BE2C (cell line): ENCODE measurements around the gene LIPC.

Experiments used
- DNase-seq: peaks from one replicate; pipeline ENCODE4 v3.0.0-alpha.2; 2020
- H3K27me3 ChIP-seq: fragments of 250-450 bp; sonication (Bioruptor Pico); 2 replicates; pipeline ENCODE4 v1.5.1; 2020; ENCODE audit warnings: mild to moderate bottlenecking
- H3K36me3 ChIP-seq: fragments of 250-450 bp; sonication (Bioruptor Pico); 2 replicates; pipeline ENCODE4 v1.5.1; 2020; ENCODE audit warnings: mild to moderate bottlenecking
- H3K4me1 ChIP-seq: fragments of 250-450 bp; sonication (Bioruptor Pico); 2 replicates; pipeline ENCODE4 v1.5.1; 2020
- H3K4me3 ChIP-seq: 2 replicates; pipeline ENCODE4 v1.5.1; 2011; ENCODE audit warnings: low read depth, low read length
- H3K9me3 ChIP-seq: fragments of 250-450 bp; sonication (Bioruptor Pico); 2 replicates; pipeline ENCODE4 v1.5.1; 2020
- CTCF ChIP-seq: IDR thresholded peaks from 2 replicates; pipeline ENCODE4 v1.5.1; 2012; ENCODE audit warnings: mild to moderate bottlenecking, low read depth, low read length

LIPC gene

DNA sequence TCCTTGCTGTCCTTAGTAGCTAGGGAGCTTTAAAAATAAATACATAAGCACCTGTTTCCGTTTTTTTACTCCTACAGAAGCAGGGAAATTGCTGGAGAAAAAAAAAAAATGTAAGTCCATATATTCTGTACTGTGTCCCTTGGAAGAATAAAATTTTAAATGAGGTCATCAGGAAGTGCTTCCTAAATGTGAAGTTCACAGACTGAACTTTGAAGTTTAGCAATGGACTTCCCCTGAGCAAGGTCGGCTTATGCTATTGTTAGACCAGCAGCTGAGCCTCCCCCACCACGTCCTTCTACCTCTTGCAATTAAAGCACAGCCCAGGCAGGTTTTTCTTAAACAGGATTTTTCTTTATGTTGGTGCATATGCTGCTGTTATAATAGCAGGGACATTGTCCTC, 26.3 kb downstream of the LIPC start:
- Histone ChIP-seq H3K4me3 (no peak overlapping the region), H3K36me3 (no peaks in the 10 kb centered on the region), H3K27me3 (no peaks in the 10 kb centered on the region), H3K4me1 (peaks cover 10% of the 10 kb centered on the region), H3K9me3 (no peaks in the 10 kb centered on the region)
- DNase-seq, result no peak
- no peak for TF ChIP-seq CTCF

- Histone ChIP-seq H3K36me3 (no peaks in the 10 kb centered on the region), H3K9me3 (no peaks in the 10 kb centered on the region), H3K4me1 (peaks cover 10% of the 10 kb centered on the region), H3K4me3 (no peak overlapping the region), H3K27me3 (no peaks in the 10 kb centered on the region)
- no peak for TF ChIP-seq CTCF
- no peak for DNase-seq
Measured at GRCh38 chr15:58459045-58459444, 27.3 kb downstream of the LIPC start.

DNA sequence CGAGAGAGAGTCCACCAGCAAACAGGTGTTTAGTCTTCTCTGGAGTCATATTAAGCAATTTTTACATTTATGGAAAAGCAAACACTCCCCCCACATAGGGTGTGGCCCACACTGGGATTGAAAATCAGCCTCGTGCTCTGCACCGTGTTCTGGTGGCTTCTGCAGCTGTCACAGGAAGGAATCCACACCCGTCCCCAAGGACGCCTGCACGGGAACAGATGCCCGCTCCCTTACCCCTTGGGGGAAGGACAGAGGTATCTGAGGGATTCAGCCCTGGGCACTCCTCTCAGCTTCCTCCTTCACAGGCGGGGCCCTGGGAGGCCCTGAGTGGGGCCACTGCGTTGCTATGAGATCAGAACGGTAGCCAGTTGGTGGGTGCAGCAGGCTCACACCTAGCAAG, 27.8 kb downstream of the LIPC start:
- H3K36me3 ChIP-seq, result no peaks in the 10 kb centered on the region
- H3K9me3 ChIP-seq, result no peaks in the 10 kb centered on the region
- TF ChIP-seq CTCF, result no peak
- no peak overlapping the region for H3K4me3 ChIP-seq
- H3K27me3 ChIP-seq, result no peaks in the 10 kb centered on the region
- no peak for DNase-seq
- H3K4me1 ChIP-seq, result peaks cover 7% of the 10 kb centered on the region

DNA sequence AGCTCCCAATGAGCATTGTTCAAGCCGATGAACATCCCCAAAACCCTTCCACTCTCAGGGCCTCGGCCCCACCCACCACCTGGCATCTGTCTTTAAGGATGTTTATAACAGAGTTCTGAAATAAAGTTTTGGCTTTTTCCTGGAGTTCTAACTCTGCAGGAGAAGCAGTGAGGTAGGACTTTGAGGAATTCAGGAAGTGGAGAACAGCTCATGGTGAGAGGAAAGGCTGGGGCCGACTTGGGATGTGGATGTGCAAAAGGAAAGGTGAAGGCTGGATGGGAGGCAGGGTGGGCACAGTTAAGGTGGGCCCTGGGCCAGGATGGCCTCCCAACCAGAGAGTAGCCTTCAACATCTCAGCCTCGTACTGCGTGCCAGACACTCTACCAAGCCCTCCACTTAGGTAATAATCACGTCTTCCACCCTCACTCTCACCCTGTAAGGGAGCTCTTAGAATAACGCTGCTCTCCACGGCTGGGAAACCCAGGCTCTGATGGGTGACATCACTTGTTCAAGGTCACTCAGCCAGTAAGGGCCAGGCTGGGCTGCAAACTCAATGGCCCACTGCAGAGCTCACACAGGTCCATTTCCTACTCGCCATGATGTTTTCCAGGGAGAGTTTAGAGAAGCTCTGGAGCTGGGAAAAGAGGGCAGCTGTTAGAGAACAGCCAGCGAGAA, 28.5 kb downstream of the LIPC start:
- DNase-seq, result no peak
- Histone ChIP-seq H3K27me3 (no peaks in the 10 kb centered on the region), H3K9me3 (no peaks in the 10 kb centered on the region), H3K36me3 (no peaks in the 10 kb centered on the region), H3K4me1 (peaks cover 2% of the 10 kb centered on the region; the same call in 1 of the 2 replicates), H3K4me3 (no peak overlapping the region)
- TF ChIP-seq CTCF, result no peak

DNA sequence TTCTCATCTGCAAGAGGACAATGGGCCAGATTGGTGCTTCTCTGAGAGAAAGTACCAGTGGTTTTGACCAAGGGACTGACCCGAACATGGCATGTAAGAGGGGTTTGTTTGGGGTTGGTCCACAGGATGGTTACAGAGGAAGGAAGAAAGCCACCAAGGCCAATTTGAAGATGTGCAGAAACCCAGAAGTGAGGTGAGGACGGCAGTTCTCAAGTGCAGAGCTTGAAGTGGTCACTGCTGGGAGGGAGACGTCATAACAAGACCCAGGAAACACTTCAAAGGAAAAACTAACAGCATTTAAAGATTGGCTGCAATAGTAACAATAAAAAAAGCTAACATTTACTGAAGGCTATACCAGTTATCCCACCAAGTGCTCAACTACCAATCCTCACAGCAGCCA, 29.1 kb downstream of the LIPC start:
- Histone ChIP-seq H3K9me3 (no peaks in the 10 kb centered on the region), H3K4me1 (no peaks in the 10 kb centered on the region), H3K27me3 (no peaks in the 10 kb centered on the region), H3K36me3 (no peaks in the 10 kb centered on the region), H3K4me3 (no peak overlapping the region)
- no peak for DNase-seq
- TF ChIP-seq CTCF, result no peak

GRCh38 chr15:58462547-58462946, 30.8 kb downstream of the LIPC start:
- H3K27me3 ChIP-seq, result no peaks in the 10 kb centered on the region
- no peaks in the 10 kb centered on the region for H3K36me3 ChIP-seq
- H3K9me3 ChIP-seq, result no peaks in the 10 kb centered on the region
- no peak for DNase-seq
- H3K4me3 ChIP-seq, result no peak overlapping the region
- TF ChIP-seq CTCF, result no peak
- peaks cover 5% of the 10 kb centered on the region for H3K4me1 ChIP-seq
